ENCODE data around the gene EXOC3L4. TPM values are rescaled to one million over a fixed set of nuclear protein-coding genes. Genes with fewer than 3 reads are reported as not detected.

EXOC3L4 gene
- total and polyA plus RNA-seq, 2 donors (not counting 3 experiments of a cell fraction or from before 2014, with no cell fraction given), result not detected

- peaks cover 0 to 28% of the 10 kb centered on the region in 2 experiments for H3K36me3 ChIP-seq (ENCODE audit: control insufficient read depth in 2 of 2, extremely low read depth in 1 of 2, insufficient read depth in 2 of 2, low read length in 2 of 2)
- ChIA-PET CTCF (interaction anchor here (13.7 kb wide), 1 partner anchor 29 kb away, joined by 219 read pairs; no protein-coding TSS in a partner anchor), POLR2A (no interaction called here)
- H4K20me1 ChIP-seq (replicated peaks; ENCODE audit: control insufficient read depth, extremely low read depth, insufficient read depth, low read length), result no peaks in the 10 kb centered on the region
- H3K4me3 ChIP-seq (replicated peaks in 1 of 3; ENCODE audit: insufficient read depth in 1 of 3, low read depth in 1 of 3, low read length in 3 of 3), result no peak overlapping the region
- no peaks in the 10 kb centered on the region for H3K9me1 ChIP-seq (replicated peaks; ENCODE audit: control insufficient read depth, extremely low read depth, insufficient read depth, low read length)
- no TSS peak for BruUV-seq (replicated peaks)
- TF ChIP-seq MYC (IDR thresholded peaks at IDR 0.05; ENCODE audit: low read depth, low read length) (no peak), MAX (IDR thresholded peaks at IDR 0.05; ENCODE audit: insufficient read depth, insufficient read length) (peak; percentile 77)
- DNase-seq (ENCODE audit: low read depth, low spot score) (no peak), FAIRE-seq (no peak)
- dilution Hi-C loops (cut with MboI; ENCODE audit: extremely low pct_ligation_motif_present, low sequenced_read_pairs) (no loop called here), intact Hi-C loops (cut with micrococcal nuclease) (no loop called here)
- H3K9me3 ChIP-seq (replicated peaks; ENCODE audit: control insufficient read depth, insufficient read depth, low read length), result no peaks in the 10 kb centered on the region
- H2AFZ ChIP-seq (ENCODE audit: low read depth, low read length), result no peak overlapping the region
- no peaks in the 10 kb centered on the region for H3K79me2 ChIP-seq (ENCODE audit: control insufficient read depth, insufficient read depth, low read length)
- no peak overlapping the region for H3K27ac ChIP-seq (ENCODE audit: insufficient read depth, low read depth, low read length)
- H3K4me2 ChIP-seq (ENCODE audit: insufficient read depth, low read length), result no peak overlapping the region
- H3K4me1 ChIP-seq (ENCODE audit: control insufficient read depth, extremely low read depth, insufficient read depth, low read length), result peaks cover 12% of the 10 kb centered on the region
- no peak overlapping the region for H3K9ac ChIP-seq (replicated peaks; ENCODE audit: extremely low read depth, insufficient read depth, low read length)
- no peaks in the 10 kb centered on the region for H3K27me3 ChIP-seq (ENCODE audit: control insufficient read depth in 2 of 2, insufficient read depth in 2 of 2, low read length in 2 of 2)
Observed at GRCh38 chr14:103132381-103133209, 38.1 kb downstream of the EXOC3L4 start.

GRCh38 chr14:103133210-103134140 is 39.0 kb downstream of the EXOC3L4 start:
- no peak for FAIRE-seq
- Histone ChIP-seq H3K9me3 (replicated peaks; ENCODE audit: control insufficient read depth, insufficient read depth, low read length) (no peaks in the 10 kb centered on the region), H3K9me1 (replicated peaks; ENCODE audit: control insufficient read depth, extremely low read depth, insufficient read depth, low read length) (no peaks in the 10 kb centered on the region), H3K4me1 (ENCODE audit: control insufficient read depth, extremely low read depth, insufficient read depth, low read length) (peaks cover 9% of the 10 kb centered on the region), H3K36me3 (ENCODE audit: control insufficient read depth in 2 of 2, extremely low read depth in 1 of 2, insufficient read depth in 2 of 2, low read length in 2 of 2) (peaks cover 0 to 28% of the 10 kb centered on the region in 2 experiments), H2AFZ (ENCODE audit: low read depth, low read length) (no peak overlapping the region), H3K27ac (ENCODE audit: insufficient read depth, low read depth, low read length) (no peak overlapping the region), H3K4me3 (replicated peaks in 1 of 3; ENCODE audit: insufficient read depth in 1 of 3, low read depth in 1 of 3, low read length in 3 of 3) (no peak overlapping the region), H4K20me1 (replicated peaks; ENCODE audit: control insufficient read depth, extremely low read depth, insufficient read depth, low read length) (no peaks in the 10 kb centered on the region), H3K79me2 (ENCODE audit: control insufficient read depth, insufficient read depth, low read length) (no peaks in the 10 kb centered on the region), H3K27me3 (ENCODE audit: control insufficient read depth in 2 of 2, insufficient read depth in 2 of 2, low read length in 2 of 2) (peaks cover 0 to under 1% of the 10 kb centered on the region in 2 experiments), H3K4me2 (ENCODE audit: insufficient read depth, low read length) (no peak overlapping the region), H3K9ac (replicated peaks; ENCODE audit: extremely low read depth, insufficient read depth, low read length) (no peak overlapping the region)
- TF ChIP-seq CTCF (IDR thresholded peaks at IDR 0.05; ENCODE audit: extremely low read depth in 1 of 2, insufficient read depth in 1 of 2, low read depth in 1 of 2, low read length in 2 of 2) (no peak), MYC (IDR thresholded peaks at IDR 0.05; ENCODE audit: low read depth, low read length) (no peak), JUN (IDR thresholded peaks at IDR 0.05; ENCODE audit: borderline replicate concordance, insufficient read depth, insufficient read length, low read depth) (no peak), GATA2 (IDR thresholded peaks at IDR 0.05; ENCODE audit: insufficient read depth, insufficient read length, low read depth, low read length) (no peak), EZH2 (IDR thresholded peaks at IDR 0.05; ENCODE audit: borderline replicate concordance, low read depth, low read length, severe bottlenecking) (no peak)
- CTCF ChIA-PET, result interaction anchor here (1.0 to 13.7 kb wide), 2 partner anchors 10 to 30 kb away, joined by 3 to 219 read pairs; partner anchors contain the start of gene TNFAIP2
- intact Hi-C loops (cut with micrococcal nuclease) (no loop called here), dilution Hi-C loops (cut with MboI; ENCODE audit: extremely low pct_ligation_motif_present, low sequenced_read_pairs) (no loop called here)
- DNase-seq (ENCODE audit: low read depth, low spot score), result no peak
- POLR2A ChIA-PET, result no interaction called here
- no TSS peak for BruUV-seq (replicated peaks)
